Sigmoid colon (tissue), 7 donors: Measurements from ENCODE around the gene CHID1. TPM values are rescaled to one million over a fixed set of nuclear protein-coding genes. Genes with fewer than 3 reads are reported as not detected.

ENCODE experiments used
- DNase-seq: peaks from one replicate; pipeline ENCODE4 v3.0.0-alpha.2; 2019
- H3K27ac ChIP-seq, 4 donors: fragments of 200-600 bp; sonication (generic); one replicate each; pipeline ENCODE4 v1.5.1; 2016 to 2019; ENCODE audit warnings: mild to moderate bottlenecking in 1 of 4
- H3K27me3 ChIP-seq, 3 donors: fragments of 200-600 bp; sonication (generic); one replicate each; pipeline ENCODE4 v1.5.1; 2019; ENCODE audit warnings: mild to moderate bottlenecking in 1 of 3
- H3K36me3 ChIP-seq, 4 donors: fragments of 200-600 bp; sonication (generic); one replicate each; pipeline ENCODE4 v1.5.1; 2016 to 2019
- H3K4me1 ChIP-seq, 4 donors: fragments of 200-600 bp; sonication (generic); one replicate each; pipeline ENCODE4 v1.5.1; 2017 to 2019
- H3K4me3 ChIP-seq, 4 donors: fragments of 200-600 bp; sonication (generic); one replicate each; pipeline ENCODE4 v1.5.1; 2017 to 2019; ENCODE audit warnings: mild to moderate bottlenecking in 2 of 4, moderate library complexity in 1 of 4
- H3K9me3 ChIP-seq, 4 donors: fragments of 200-600 bp in 3 of 4; sonication (generic) in 3 of 4; one replicate each; pipeline versions ENCODE4 v1.5.1 to v1.6.1; 2013 to 2019
- CTCF ChIP-seq, 4 experiments: fragments of 450-650 bp in 3 of 4; fragments of 200-600 bp in 1 of 4; IDR thresholded peaks; one replicate each; pipeline ENCODE4 v1.5.1; 2016 to 2019; ENCODE audit warnings: antibody characterized with exemption in 4 of 4, mild to moderate bottlenecking in 3 of 4, moderate library complexity in 2 of 4
- EP300 ChIP-seq, 4 donors: sonication (generic); formaldehyde crosslinking; IDR thresholded peaks; one replicate each; pipeline ENCODE4 v1.6.1; 2017; ENCODE audit warnings: antibody characterized with exemption in 4 of 4
- POLR2A ChIP-seq, 2 donors: fragments of 450-650 bp; IDR thresholded peaks; one replicate each; pipeline ENCODE4 v1.6.1; 2016; ENCODE audit warnings: antibody characterized with exemption in 2 of 2, mild to moderate bottlenecking in 2 of 2, moderate library complexity in 2 of 2
- POLR2AphosphoS5 ChIP-seq, 4 donors: sonication (generic); formaldehyde crosslinking; IDR thresholded peaks; one replicate each; pipeline ENCODE4 v1.6.1; 2017; ENCODE audit warnings: antibody characterized with exemption in 4 of 4
- WGBS, 2 donors: extraction: QIAGEN DNeasy Blood & Tissue Kit; methylation state at CpG; one replicate each; pipeline ENCODE4 v1.1.7; 2013; 5-methylcytosine and 5-hydroxymethylcytosine counted together
- intact Hi-C: fragments of 100-400 bp; cut with DNase I; formaldehyde crosslinking; loops from one replicate; pipeline ENCODE4 v1.15.1; 2023
- polyA plus RNA-seq, 3 donors: library from polyadenylated mRNA; stranded (reverse); fragments of 200-250 nt; gene quantifications; one replicate each; pipeline ENCODE4 v1.2.3, GENCODE V29; 2013
- total RNA-seq, 4 donors: library from RNA; depleted of rRNA; stranded (reverse); fragments of >200 nt; gene quantifications; one replicate each; pipeline ENCODE4 v1.1.0, GENCODE V29; 2016
- donor health status: healthy with polysubstance abuse.
- donor health status: Bipolar disorder and iron deficiency.
- donor health status: healthy.

CHID1 gene
- total and polyA plus RNA-seq, 7 donors, result 16.9 to 52.3 (median 47.1) TPM

GRCh38 chr11:886568-886967, 24.0 kb downstream of the CHID1 start:
- Histone ChIP-seq H3K27me3 (no peaks in the 10 kb centered on the region), H3K4me3 (no peak overlapping the region), H3K36me3 (peaks cover 0 to 33% (median 9%) of the 10 kb centered on the region in 4 donors), H3K4me1 (no peaks in the 10 kb centered on the region), H3K27ac (no peak overlapping the region), H3K9me3 (no peaks in the 10 kb centered on the region)
- no peak for DNase-seq
- no peak for TF ChIP-seq POLR2A (IDR thresholded peaks at IDR 0.05)
- TF ChIP-seq CTCF (IDR thresholded peaks at IDR 0.05), result no peak
- no peak for TF ChIP-seq EP300 (IDR thresholded peaks at IDR 0.05)
- TF ChIP-seq POLR2AphosphoS5 (IDR thresholded peaks at IDR 0.05), result no peak
- intact Hi-C loops, result no loop called here
- 97 to 98% methylated on average over 17 of the region's 17 CpGs for WGBS, 2 donors

- 90% methylated on average over 16 of the region's 16 CpGs for WGBS, 2 donors
- H3K27me3 ChIP-seq, result no peaks in the 10 kb centered on the region
- no peak overlapping the region for H3K4me3 ChIP-seq
- no peaks in the 10 kb centered on the region for H3K9me3 ChIP-seq
- no peak for TF ChIP-seq EP300 (IDR thresholded peaks at IDR 0.05)
- no peak for TF ChIP-seq POLR2AphosphoS5 (IDR thresholded peaks at IDR 0.05)
- no peak for TF ChIP-seq POLR2A (IDR thresholded peaks at IDR 0.05)
- TF ChIP-seq CTCF (IDR thresholded peaks at IDR 0.05), result no peak
- H3K4me1 ChIP-seq, result no peaks in the 10 kb centered on the region
- no peak for DNase-seq
- H3K27ac ChIP-seq, result no peak overlapping the region
- H3K36me3 ChIP-seq, result peaks cover 0 to 41% (median 10%) of the 10 kb centered on the region in 4 donors
- intact Hi-C loops, result no loop called here
Measured at GRCh38 chr11:884578-885070, 26.0 kb downstream of the CHID1 start.

- DNase-seq, result no peak
- H3K36me3 ChIP-seq, result peaks cover 0 to 46% (median 10%) of the 10 kb centered on the region in 4 donors
- no peak overlapping the region for H3K27ac ChIP-seq
- intact Hi-C loops, result no loop called here
- 86 to 92% methylated on average over 10 of the region's 10 CpGs for WGBS, 2 donors
- H3K4me1 ChIP-seq, result no peaks in the 10 kb centered on the region
- H3K9me3 ChIP-seq, result no peaks in the 10 kb centered on the region
- no peaks in the 10 kb centered on the region for H3K27me3 ChIP-seq
- TF ChIP-seq POLR2A (IDR thresholded peaks at IDR 0.05) (no peak), POLR2AphosphoS5 (IDR thresholded peaks at IDR 0.05) (no peak), EP300 (IDR thresholded peaks at IDR 0.05) (no peak), CTCF (IDR thresholded peaks at IDR 0.05) (no peak)
- no peak overlapping the region for H3K4me3 ChIP-seq
Measured at GRCh38 chr11:883527-883926, 27.1 kb downstream of the CHID1 start.

- no peak overlapping the region for H3K4me3 ChIP-seq
- intact Hi-C loops, result no loop called here
- peaks cover 0 to 46% (median 10%) of the 10 kb centered on the region in 4 donors for H3K36me3 ChIP-seq
- DNase-seq, result no peak
- no peaks in the 10 kb centered on the region for H3K4me1 ChIP-seq
- no peak overlapping the region for H3K27ac ChIP-seq
- no peaks in the 10 kb centered on the region for H3K27me3 ChIP-seq
- TF ChIP-seq CTCF (IDR thresholded peaks at IDR 0.05) (no peak), EP300 (IDR thresholded peaks at IDR 0.05) (no peak), POLR2AphosphoS5 (IDR thresholded peaks at IDR 0.05) (no peak)
- H3K9me3 ChIP-seq, result no peaks in the 10 kb centered on the region
- 88 to 92% methylated on average over 14 of the region's 14 CpGs for WGBS, 2 donors
Measured at GRCh38 chr11:882596-882995, 28.0 kb downstream of the CHID1 start.

- DNase-seq, result no peak
- intact Hi-C loops, result no loop called here
- no peaks in the 10 kb centered on the region for H3K9me3 ChIP-seq
- no peaks in the 10 kb centered on the region for H3K27me3 ChIP-seq
- no peak for TF ChIP-seq EP300 (IDR thresholded peaks at IDR 0.05)
- H3K36me3 ChIP-seq, result peaks cover 0 to 37% (median 10%) of the 10 kb centered on the region in 4 donors
- no peak overlapping the region for H3K27ac ChIP-seq
- 89 to 90% methylated on average over 14 of the region's 14 CpGs for WGBS, 2 donors
- H3K4me1 ChIP-seq, result no peaks in the 10 kb centered on the region
- no peak overlapping the region for H3K4me3 ChIP-seq
Measured at GRCh38 chr11:880447-880846, 30.2 kb downstream of the CHID1 start.
